NCI-H1105 treated with DMSO at 0.1 percent for 48 hours (cell line): Measurements from ENCODE around the gene PTPN20.
A peak's percentile ranks its signal among the peaks of the same experiment; 100 is the strongest.

Experiments
- DNase-seq: peaks from one replicate; lab custom pipeline; 2025; lab: John Stamatoyannopoulos, UW

PTPN20 gene

GRCh38 chr10:47021850-47022249, 110.6 kb downstream of the PTPN20 start:
- no peak for DNase-seq

- DNase-seq: no peak
Measured at GRCh38 chr10:47022311-47023131, 111.3 kb downstream of the PTPN20 start.

- DNase-seq: no peak
Measured at GRCh38 chr10:47023237-47024045, 112.2 kb downstream of the PTPN20 start.

- DNase-seq: no peak
Measured at GRCh38 chr10:47024046-47024322, 112.8 kb downstream of the PTPN20 start.

- peak; percentile 36 for DNase-seq
Measured at GRCh38 chr10:47024399-47025252, 113.4 kb downstream of the PTPN20 start.

- no peak for DNase-seq
Measured at GRCh38 chr10:47025253-47025539, 114.0 kb downstream of the PTPN20 start.

- no peak for DNase-seq
Measured at GRCh38 chr10:47025540-47026300, 114.5 kb downstream of the PTPN20 start.

- DNase-seq: no peak
Measured at GRCh38 chr10:47026301-47027107, 115.3 kb downstream of the PTPN20 start.

GRCh38 chr10:47027108-47027783, 116.0 kb downstream of the PTPN20 start:
- no peak for DNase-seq

- no peak for DNase-seq
Measured at GRCh38 chr10:47027784-47028260, 116.6 kb downstream of the PTPN20 start.

- no peak for DNase-seq
Measured at GRCh38 chr10:47028466-47028865, 117.2 kb downstream of the PTPN20 start.

- DNase-seq: no peak
Measured at GRCh38 chr10:47029181-47030009, 118.2 kb downstream of the PTPN20 start.

- DNase-seq: no peak
Measured at GRCh38 chr10:47030191-47030703, 119.0 kb downstream of the PTPN20 start.

- DNase-seq: no peak
Measured at GRCh38 chr10:47031211-47031900, 120.1 kb downstream of the PTPN20 start.

GRCh38 chr10:47031901-47032465, 120.8 kb downstream of the PTPN20 start:
- DNase-seq: no peak

- DNase-seq: no peak
Measured at GRCh38 chr10:47033081-47033480, 121.9 kb downstream of the PTPN20 start.

- no peak for DNase-seq
Measured at GRCh38 chr10:47033541-47034270, 122.5 kb downstream of the PTPN20 start.
